ENCODE measurements around the gene RASA2. TPM values are rescaled to one million over a fixed set of nuclear protein-coding genes. Genes with fewer than 3 reads are reported as not detected.

The RASA2 gene
- polyA plus RNA-seq, 1 donor from 2014 or later = 37.5 TPM

DNA sequence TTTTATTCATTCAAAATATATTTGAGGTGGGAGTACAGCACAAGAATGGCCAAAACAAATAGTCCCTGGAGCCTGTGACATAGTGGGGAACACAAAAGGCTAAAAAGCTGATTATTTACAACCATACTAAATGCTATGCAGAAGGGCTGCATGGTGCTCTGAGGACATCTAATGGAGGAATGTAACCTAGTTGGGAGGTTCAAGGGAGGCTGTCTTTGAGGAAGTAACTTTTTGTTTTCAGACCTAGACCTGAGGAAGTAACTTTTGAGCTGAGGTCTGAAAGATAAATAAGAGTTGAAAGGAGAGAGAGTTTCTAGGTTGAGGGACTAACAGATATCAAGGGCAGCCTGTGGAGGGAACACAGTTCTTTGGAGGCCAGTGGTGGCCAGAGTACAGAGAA is 34.8 kb upstream of the RASA2 start:
- Histone ChIP-seq H3K79me2 (replicated peaks; ENCODE audit: insufficient read depth, low read length) (no peaks in the 10 kb centered on the region), H3K9me3 (ENCODE audit: low read length) (no peaks in the 10 kb centered on the region), H3K4me2 (ENCODE audit: low read length) (no peak overlapping the region), H3K27me3 (ENCODE audit: insufficient read depth, low read depth, low read length) (no peaks in the 10 kb centered on the region), H3K9me2 (ENCODE audit: insufficient read depth, low read length) (no peaks in the 10 kb centered on the region), H3K27ac (ENCODE audit: low read length) (no peak overlapping the region), H3K9ac (ENCODE audit: low read length) (no peak overlapping the region), H3K4me3 (ENCODE audit: low read length) (no peak overlapping the region), H3F3A (ENCODE audit: insufficient read depth, low read length, poor library complexity, severe bottlenecking) (no peaks in the 10 kb centered on the region), H3K36me3 (ENCODE audit: insufficient read depth, low read length) (no peaks in the 10 kb centered on the region), H2AFZ (ENCODE audit: low read depth, low read length) (no peak overlapping the region), H4K20me1 (ENCODE audit: insufficient read depth) (no peaks in the 10 kb centered on the region)
- TF ChIP-seq POLR2AphosphoS5 (IDR thresholded peaks at IDR 0.05) (no peak), SMC3 (conservative IDR thresholded peaks at IDR 0.05; ENCODE audit: poor library complexity) (no peak), RAD21 (conservative IDR thresholded peaks at IDR 0.05) (peak; percentile 51), MXI1 (conservative IDR thresholded peaks at IDR 0.05; ENCODE audit: poor library complexity, severe bottlenecking) (no peak), TAF1 (IDR thresholded peaks at IDR 0.05; ENCODE audit: low read depth) (no peak), EZH2 (IDR thresholded peaks at IDR 0.05; ENCODE audit: borderline replicate concordance, insufficient read depth, low read length, poor library complexity, severe bottlenecking) (no peak), EP300 (conservative IDR thresholded peaks at IDR 0.05; ENCODE audit: poor library complexity, severe bottlenecking) (no peak)
- TF ChIP-seq, protein P1, sequence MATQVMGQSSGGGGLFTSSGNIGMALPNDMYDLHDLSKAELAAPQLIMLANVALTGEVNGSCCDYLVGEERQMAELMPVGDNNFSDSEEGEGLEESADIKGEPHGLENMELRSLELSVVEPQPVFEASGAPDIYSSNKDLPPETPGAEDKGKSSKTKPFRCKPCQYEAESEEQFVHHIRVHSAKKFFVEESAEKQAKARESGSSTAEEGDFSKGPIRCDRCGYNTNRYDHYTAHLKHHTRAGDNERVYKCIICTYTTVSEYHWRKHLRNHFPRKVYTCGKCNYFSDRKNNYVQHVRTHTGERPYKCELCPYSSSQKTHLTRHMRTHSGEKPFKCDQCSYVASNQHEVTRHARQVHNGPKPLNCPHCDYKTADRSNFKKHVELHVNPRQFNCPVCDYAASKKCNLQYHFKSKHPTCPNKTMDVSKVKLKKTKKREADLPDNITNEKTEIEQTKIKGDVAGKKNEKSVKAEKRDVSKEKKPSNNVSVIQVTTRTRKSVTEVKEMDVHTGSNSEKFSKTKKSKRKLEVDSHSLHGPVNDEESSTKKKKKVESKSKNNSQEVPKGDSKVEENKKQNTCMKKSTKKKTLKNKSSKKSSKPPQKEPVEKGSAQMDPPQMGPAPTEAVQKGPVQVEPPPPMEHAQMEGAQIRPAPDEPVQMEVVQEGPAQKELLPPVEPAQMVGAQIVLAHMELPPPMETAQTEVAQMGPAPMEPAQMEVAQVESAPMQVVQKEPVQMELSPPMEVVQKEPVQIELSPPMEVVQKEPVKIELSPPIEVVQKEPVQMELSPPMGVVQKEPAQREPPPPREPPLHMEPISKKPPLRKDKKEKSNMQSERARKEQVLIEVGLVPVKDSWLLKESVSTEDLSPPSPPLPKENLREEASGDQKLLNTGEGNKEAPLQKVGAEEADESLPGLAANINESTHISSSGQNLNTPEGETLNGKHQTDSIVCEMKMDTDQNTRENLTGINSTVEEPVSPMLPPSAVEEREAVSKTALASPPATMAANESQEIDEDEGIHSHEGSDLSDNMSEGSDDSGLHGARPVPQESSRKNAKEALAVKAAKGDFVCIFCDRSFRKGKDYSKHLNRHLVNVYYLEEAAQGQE (IDR thresholded peaks at IDR 0.05; ENCODE audit: borderline replicate concordance) = no peak
- TF ChIP-seq, protein P2, sequence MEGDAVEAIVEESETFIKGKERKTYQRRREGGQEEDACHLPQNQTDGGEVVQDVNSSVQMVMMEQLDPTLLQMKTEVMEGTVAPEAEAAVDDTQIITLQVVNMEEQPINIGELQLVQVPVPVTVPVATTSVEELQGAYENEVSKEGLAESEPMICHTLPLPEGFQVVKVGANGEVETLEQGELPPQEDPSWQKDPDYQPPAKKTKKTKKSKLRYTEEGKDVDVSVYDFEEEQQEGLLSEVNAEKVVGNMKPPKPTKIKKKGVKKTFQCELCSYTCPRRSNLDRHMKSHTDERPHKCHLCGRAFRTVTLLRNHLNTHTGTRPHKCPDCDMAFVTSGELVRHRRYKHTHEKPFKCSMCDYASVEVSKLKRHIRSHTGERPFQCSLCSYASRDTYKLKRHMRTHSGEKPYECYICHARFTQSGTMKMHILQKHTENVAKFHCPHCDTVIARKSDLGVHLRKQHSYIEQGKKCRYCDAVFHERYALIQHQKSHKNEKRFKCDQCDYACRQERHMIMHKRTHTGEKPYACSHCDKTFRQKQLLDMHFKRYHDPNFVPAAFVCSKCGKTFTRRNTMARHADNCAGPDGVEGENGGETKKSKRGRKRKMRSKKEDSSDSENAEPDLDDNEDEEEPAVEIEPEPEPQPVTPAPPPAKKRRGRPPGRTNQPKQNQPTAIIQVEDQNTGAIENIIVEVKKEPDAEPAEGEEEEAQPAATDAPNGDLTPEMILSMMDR (IDR thresholded peaks at IDR 0.05; ENCODE audit: poor library complexity, severe bottlenecking) = no peak

DNA sequence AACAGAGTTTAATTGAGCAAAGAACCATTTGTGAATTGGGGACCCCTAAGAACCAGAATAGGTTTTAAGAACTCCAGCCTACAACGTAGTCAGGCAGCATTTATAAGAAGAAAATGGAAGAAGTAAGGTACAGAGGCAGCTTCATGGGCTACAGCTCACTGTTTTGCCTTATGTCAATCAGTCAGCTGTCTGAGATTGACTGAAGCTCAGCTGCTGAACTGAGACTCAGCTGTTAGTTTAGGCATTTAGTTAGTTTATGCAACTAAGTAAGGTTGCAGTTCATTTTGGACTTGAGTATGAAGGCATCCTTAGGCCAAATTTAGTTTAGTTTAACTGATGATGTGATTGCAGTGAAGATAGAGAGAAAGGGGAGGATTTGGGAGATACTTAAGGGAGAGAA is 34.1 kb upstream of the RASA2 start:
- Histone ChIP-seq H3K27ac (ENCODE audit: low read length) (no peak overlapping the region), H3K9me2 (ENCODE audit: insufficient read depth, low read length) (no peaks in the 10 kb centered on the region), H3F3A (ENCODE audit: insufficient read depth, low read length, poor library complexity, severe bottlenecking) (no peaks in the 10 kb centered on the region), H3K9me3 (ENCODE audit: low read length) (no peaks in the 10 kb centered on the region), H4K20me1 (ENCODE audit: insufficient read depth) (no peaks in the 10 kb centered on the region), H2AFZ (ENCODE audit: low read depth, low read length) (no peak overlapping the region), H3K36me3 (ENCODE audit: insufficient read depth, low read length) (no peaks in the 10 kb centered on the region), H3K4me3 (ENCODE audit: low read length) (no peak overlapping the region), H3K4me2 (ENCODE audit: low read length) (no peak overlapping the region), H3K79me2 (replicated peaks; ENCODE audit: insufficient read depth, low read length) (no peaks in the 10 kb centered on the region), H3K27me3 (ENCODE audit: insufficient read depth, low read depth, low read length) (no peaks in the 10 kb centered on the region), H3K9ac (ENCODE audit: low read length) (no peak overlapping the region)
- TF ChIP-seq SMC3 (conservative IDR thresholded peaks at IDR 0.05; ENCODE audit: poor library complexity) (no peak), POLR2AphosphoS5 (IDR thresholded peaks at IDR 0.05) (peak; percentile 16), EP300 (conservative IDR thresholded peaks at IDR 0.05; ENCODE audit: poor library complexity, severe bottlenecking) (peak; percentile 60)
- TF ChIP-seq, protein P1 (IDR thresholded peaks at IDR 0.05; ENCODE audit: borderline replicate concordance) = no peak
